ENCODE data around the gene CYSTM1. TPM values are rescaled to one million over a fixed set of nuclear protein-coding genes. Genes with fewer than 3 reads are reported as not detected.

CYSTM1 gene
- total and polyA plus RNA-seq, 2 of the 8 experiments (the other 6 are each of a cell fraction or from before 2014, with no cell fraction given), result 25.0 to 47.8 TPM

DNA sequence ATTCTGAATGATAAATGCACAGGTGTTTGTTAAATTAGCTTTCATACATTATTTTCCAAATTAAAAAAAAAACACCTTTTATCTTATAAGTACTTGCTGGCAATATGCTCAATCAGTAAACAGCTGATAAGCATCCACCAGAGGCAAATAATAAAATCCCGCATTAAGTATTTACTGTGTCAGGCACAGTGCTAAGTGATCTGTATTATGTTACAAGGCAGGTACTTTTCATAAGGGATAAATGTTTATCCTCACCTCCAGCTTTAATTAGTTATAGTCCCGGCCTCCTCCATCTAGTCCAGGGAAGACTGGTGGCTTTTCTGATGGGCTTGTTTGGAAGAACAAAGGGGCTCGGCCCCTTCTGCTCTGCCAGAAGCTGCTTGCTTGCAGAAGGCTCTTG lies 87.9 kb downstream of the CYSTM1 start (continued):
- no peak for TF ChIP-seq EP300 (IDR thresholded peaks at IDR 0.05; ENCODE audit: borderline replicate concordance in 1 of 2, low read depth in 2 of 2, low read length in 2 of 2)
- no peak for TF ChIP-seq JUN (IDR thresholded peaks at IDR 0.05; ENCODE audit: low read depth, low read length)
- TF ChIP-seq RNF2 (IDR thresholded peaks at IDR 0.05; ENCODE audit: borderline replicate concordance, low read depth, low read length, missing control alignments, poor library complexity, severe bottlenecking), result no peak

Measured in H1 (cell line).